Activated B cell treated with CpG ODN at 0.5 μM for 24 hours (primary cell): ENCODE measurements around the gene DNAH1. TPM values are rescaled to one million over a fixed set of nuclear protein-coding genes. Genes with fewer than 3 reads are reported as not detected.

ENCODE experiments used
- ATAC-seq: fragments of 200-7000 bp; cut with Tn5 transposase; one replicate; pipeline ENCODE4 v1.10.0; 2021; ENCODE audit warnings: low read depth, mild to moderate bottlenecking, moderate library complexity
- CTCF ChIA-PET: fragments of 350-600 bp; sonication (Branson Sonifier 250); formaldehyde crosslinking; loops from one replicate; lab custom pipeline; 2021; ENCODE audit warnings: antibody characterized with exemption; lab: Charles Lee
- POLR2A ChIA-PET: fragments of 350-600 bp; sonication (Branson Sonifier 250); formaldehyde crosslinking; loops from one replicate; lab custom pipeline; 2021; ENCODE audit warnings: antibody characterized with exemption; lab: Charles Lee
- DNase-seq: peaks from one replicate; pipeline ENCODE4 v3.0.0; 2022
- H3K27ac Mint-ChIP-seq: one replicate; pipeline ENCODE4 v1.8.0; 2020; ENCODE audit warnings: mixed read lengths
- H3K27me3 Mint-ChIP-seq: one replicate; pipeline ENCODE4 v1.8.0; 2021; ENCODE audit warnings: mixed read lengths
- H3K36me3 Mint-ChIP-seq: one replicate; pipeline ENCODE4 v1.8.0; 2021; ENCODE audit warnings: low read depth, mixed read lengths
- H3K4me1 Mint-ChIP-seq: one replicate; pipeline ENCODE4 v1.8.0; 2021; ENCODE audit warnings: mixed read lengths
- H3K4me3 Mint-ChIP-seq: one replicate; pipeline ENCODE4 v1.8.0; 2020; ENCODE audit warnings: mild to moderate bottlenecking, mixed read lengths
- H3K9me3 Mint-ChIP-seq: one replicate; pipeline ENCODE4 v1.8.0; 2020; ENCODE audit warnings: mixed read lengths
- intact Hi-C: fragments of 100-400 bp; cut with micrococcal nuclease; formaldehyde crosslinking; loops from one replicate; pipeline ENCODE4 v1.15.1; 2024
- total RNA-seq: library from RNA; stranded (reverse); gene quantifications from 2 replicates; pipeline ENCODE4 v1.2.3, GENCODE V29; 2022
- TF ChIP-seq, protein P1 (sequence below): fragments of 200-600 bp; IDR thresholded peaks from one replicate; pipeline ENCODE4 v1.8.0; 2022; ENCODE audit warnings: antibody characterized with exemption, mild to moderate bottlenecking

DNAH1 gene
- total RNA-seq, 1 donor from 2014 or later, result 25.8 TPM

DNA sequence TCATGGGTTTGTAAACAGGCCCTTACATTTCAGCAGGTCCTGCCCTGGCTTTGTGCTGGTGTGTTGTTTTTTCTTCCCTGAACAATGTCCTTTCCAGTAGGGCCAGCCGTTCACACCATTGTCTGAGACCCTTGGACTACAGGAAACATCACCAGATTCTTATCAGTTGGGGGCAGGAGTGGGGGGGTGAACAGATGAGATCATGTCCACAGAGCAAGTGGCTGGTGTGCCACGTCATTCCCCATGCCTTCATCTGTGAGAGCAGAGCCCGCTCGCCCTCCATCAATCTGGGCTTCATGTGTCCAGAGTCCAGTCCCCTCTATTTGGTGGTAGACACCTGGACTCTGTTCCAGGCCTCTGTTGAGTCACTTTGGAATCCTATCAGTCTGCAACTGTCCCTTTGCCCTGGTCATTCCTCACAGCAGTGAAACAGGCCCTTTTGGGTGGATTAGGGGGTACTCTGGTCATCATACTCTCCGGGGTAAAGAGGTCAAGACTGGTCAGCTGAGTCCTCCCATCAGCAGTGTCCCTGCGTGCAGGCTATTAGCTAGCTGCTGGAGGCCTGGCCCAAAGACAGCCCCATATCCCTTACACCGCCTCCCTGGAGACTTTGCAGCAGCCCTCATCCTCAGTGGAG is 113.8 kb downstream of the DNAH1 start:
- ATAC-seq (no peak), DNase-seq (no peak)
- Mint-ChIP-seq H3K27ac (no peak overlapping the region), H3K36me3 (no peaks in the 10 kb centered on the region), H3K27me3 (no peaks in the 10 kb centered on the region), H3K4me1 (peaks cover 4% of the 10 kb centered on the region), H3K4me3 (no peak overlapping the region), H3K9me3 (no peaks in the 10 kb centered on the region)
- POLR2A ChIA-PET, result no interaction called here
- TF ChIP-seq, protein P1, sequence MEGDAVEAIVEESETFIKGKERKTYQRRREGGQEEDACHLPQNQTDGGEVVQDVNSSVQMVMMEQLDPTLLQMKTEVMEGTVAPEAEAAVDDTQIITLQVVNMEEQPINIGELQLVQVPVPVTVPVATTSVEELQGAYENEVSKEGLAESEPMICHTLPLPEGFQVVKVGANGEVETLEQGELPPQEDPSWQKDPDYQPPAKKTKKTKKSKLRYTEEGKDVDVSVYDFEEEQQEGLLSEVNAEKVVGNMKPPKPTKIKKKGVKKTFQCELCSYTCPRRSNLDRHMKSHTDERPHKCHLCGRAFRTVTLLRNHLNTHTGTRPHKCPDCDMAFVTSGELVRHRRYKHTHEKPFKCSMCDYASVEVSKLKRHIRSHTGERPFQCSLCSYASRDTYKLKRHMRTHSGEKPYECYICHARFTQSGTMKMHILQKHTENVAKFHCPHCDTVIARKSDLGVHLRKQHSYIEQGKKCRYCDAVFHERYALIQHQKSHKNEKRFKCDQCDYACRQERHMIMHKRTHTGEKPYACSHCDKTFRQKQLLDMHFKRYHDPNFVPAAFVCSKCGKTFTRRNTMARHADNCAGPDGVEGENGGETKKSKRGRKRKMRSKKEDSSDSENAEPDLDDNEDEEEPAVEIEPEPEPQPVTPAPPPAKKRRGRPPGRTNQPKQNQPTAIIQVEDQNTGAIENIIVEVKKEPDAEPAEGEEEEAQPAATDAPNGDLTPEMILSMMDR, result no peak
- CTCF ChIA-PET, result interaction anchor here (2.3 to 3.4 kb wide), 2 partner anchors 17 kb away, joined by 11 to 37 read pairs; no protein-coding TSS in a partner anchor
- intact Hi-C loops, result no loop called here

DNA sequence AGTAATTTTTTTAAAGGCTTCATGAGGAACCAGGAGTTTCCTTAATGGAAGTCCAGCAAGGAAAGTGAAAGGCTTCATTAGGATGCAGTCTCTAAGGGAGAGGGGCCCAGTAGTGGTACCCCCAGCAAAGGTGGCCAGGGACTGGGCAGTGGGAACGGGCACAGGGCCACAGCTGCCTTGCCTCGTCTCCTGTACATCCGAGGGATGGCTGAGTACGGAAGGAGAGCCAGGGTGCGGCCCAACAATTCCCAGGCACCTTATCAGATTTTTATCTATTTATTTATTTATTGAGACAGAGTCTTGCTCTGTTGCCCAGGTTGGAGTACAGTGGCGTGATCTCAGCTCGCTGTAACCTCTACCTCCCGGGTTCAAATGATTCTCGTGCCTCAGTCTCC is 114.3 kb downstream of the DNAH1 start:
- Mint-ChIP-seq H3K36me3 (no peaks in the 10 kb centered on the region), H3K27me3 (no peaks in the 10 kb centered on the region), H3K4me1 (peaks cover 4% of the 10 kb centered on the region), H3K27ac (no peak overlapping the region), H3K4me3 (no peak overlapping the region), H3K9me3 (no peaks in the 10 kb centered on the region)
- intact Hi-C loops, result no loop called here
- ChIA-PET CTCF (interaction anchor here (0.9 to 1.2 kb wide), 2 partner anchors 17 to 18 kb away, joined by 3 read pairs; no protein-coding TSS in a partner anchor), POLR2A (no interaction called here)
- TF ChIP-seq, protein P1, result no peak
- no peak for DNase-seq
- ATAC-seq, result no peak

DNA sequence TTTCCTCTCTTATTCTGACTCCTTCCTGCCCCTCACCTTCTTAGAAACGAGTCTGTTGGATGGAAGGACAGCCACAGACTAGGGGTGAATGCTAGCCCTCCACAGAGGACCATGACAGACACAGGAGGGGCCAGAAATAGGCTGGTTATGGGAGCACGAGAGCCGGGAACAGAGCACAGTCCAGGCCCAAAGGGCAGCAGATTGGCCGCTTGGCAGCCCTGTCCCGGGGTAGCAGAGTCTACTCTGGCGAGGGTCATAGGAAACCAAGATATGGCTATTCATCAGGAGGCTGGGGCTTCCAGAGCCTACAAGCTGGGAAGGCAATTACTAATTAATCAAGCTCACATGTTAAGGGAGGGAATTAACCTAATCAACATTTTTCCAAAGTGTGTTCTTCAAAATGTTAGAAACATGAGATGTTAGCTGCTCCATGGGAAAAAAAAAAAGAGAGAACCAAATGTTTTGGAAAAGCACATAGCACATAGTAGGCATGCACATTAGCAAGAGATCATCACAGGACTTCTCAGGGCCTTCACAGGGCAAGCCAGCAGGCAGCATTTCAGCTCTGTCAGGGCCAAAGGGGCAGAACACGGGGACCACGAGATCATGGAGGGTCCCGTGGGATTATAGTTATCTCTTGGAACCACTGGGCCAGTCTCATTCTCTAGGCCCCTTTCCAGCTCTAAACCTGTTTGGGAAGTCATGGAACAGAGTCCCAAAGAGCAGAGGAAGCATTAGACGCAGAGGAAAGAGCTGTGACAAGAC is 115.5 kb downstream of the DNAH1 start:
- H3K27ac Mint-ChIP-seq, result no peak overlapping the region
- peaks cover 4% of the 10 kb centered on the region for H3K4me1 Mint-ChIP-seq
- intact Hi-C loops, result no loop called here
- no peak overlapping the region for H3K4me3 Mint-ChIP-seq
- no peaks in the 10 kb centered on the region for H3K27me3 Mint-ChIP-seq
- no peaks in the 10 kb centered on the region for H3K36me3 Mint-ChIP-seq
- no peaks in the 10 kb centered on the region for H3K9me3 Mint-ChIP-seq
- no peak for DNase-seq
- ATAC-seq, result no peak
- TF ChIP-seq, protein P1, result no peak
- CTCF ChIA-PET, result interaction anchor here (0.9 to 1.2 kb wide), 2 partner anchors 15 to 17 kb away, joined by 3 read pairs; no protein-coding TSS in a partner anchor
- POLR2A ChIA-PET, result interaction anchor here (0.8 kb wide), 1 partner anchor 104 kb away, joined by 3 read pairs; the partner anchor contains the start of gene UQCC5

DNA sequence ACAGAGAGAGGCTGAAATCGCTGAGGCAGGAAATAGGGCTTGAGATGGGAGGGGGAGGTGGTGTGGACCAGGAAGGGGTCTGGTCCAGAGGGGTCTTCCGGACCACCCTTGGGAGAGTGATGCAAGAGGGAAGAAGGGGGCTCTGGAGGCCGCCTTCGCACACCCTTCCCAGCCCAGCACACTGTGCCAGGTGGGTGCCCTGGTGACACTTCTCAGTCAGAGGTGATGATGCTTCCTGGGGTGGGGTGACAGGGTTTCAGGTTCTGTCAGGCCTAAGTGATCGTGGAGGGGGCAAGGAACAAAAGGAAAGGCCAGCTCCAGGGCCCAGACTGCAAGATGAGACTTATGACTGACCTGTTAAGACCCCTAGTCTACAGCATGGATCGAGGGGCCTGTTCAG is 116.1 kb downstream of the DNAH1 start:
- DNase-seq (no peak), ATAC-seq (no peak)
- TF ChIP-seq, protein P1, result no peak
- no peaks in the 10 kb centered on the region for H3K27me3 Mint-ChIP-seq
- H3K4me1 Mint-ChIP-seq, result peaks cover 4% of the 10 kb centered on the region
- intact Hi-C loops, result no loop called here
- no peaks in the 10 kb centered on the region for H3K36me3 Mint-ChIP-seq
- H3K9me3 Mint-ChIP-seq, result no peaks in the 10 kb centered on the region
- H3K27ac Mint-ChIP-seq, result no peak overlapping the region
- CTCF ChIA-PET, result no interaction called here
- no peak overlapping the region for H3K4me3 Mint-ChIP-seq
- POLR2A ChIA-PET, result no interaction called here

DNA sequence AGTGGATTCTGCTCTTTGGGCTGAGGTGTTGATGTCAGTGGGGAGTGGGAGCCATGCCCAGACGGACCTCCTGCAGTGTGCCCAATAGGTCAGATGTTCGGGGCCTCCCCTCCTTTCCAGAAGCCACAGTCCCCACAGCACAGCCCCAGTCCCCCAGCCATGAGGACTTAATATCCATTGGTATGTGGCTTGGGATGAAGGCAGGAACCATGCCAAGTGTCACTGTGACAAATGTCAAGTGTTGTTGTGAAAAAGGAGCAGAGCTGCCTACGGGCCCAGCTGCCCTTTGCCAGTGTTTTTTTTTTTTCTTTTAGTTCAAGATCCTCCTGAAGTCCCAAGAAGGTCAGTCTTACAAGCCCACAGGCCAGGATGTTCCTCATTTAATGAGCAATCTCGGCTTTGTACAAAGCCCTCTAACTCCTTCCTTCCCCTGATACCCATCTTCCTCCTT is 116.6 kb downstream of the DNAH1 start:
- CTCF ChIA-PET, result no interaction called here
- no peaks in the 10 kb centered on the region for H3K36me3 Mint-ChIP-seq
- no peak overlapping the region for H3K4me3 Mint-ChIP-seq
- ATAC-seq (no peak), DNase-seq (no peak)
- POLR2A ChIA-PET, result interaction anchor here (0.7 kb wide), 1 partner anchor 399 kb away, joined by 4 read pairs; no protein-coding TSS in a partner anchor
- H3K27me3 Mint-ChIP-seq, result no peaks in the 10 kb centered on the region
- TF ChIP-seq, protein P1, result no peak
- peaks cover 4% of the 10 kb centered on the region for H3K4me1 Mint-ChIP-seq
- H3K27ac Mint-ChIP-seq, result no peak overlapping the region
- intact Hi-C loops, result no loop called here
- no peaks in the 10 kb centered on the region for H3K9me3 Mint-ChIP-seq
